GM23248 (cell line): ENCODE results near the gene ASCL2.

Experiments used
- EZH2 ChIP-seq: fragments of 200-600 bp; sonication (generic); IDR thresholded peaks from 2 replicates; pipeline ENCODE4 v1.6.1; 2018; ENCODE audit warnings: antibody characterized with exemption, mild to moderate bottlenecking; ENCODE audit not compliant: insufficient read depth, poor library complexity, severe bottlenecking
- EZH2phosphoT487 ChIP-seq: fragments of 200-600 bp; sonication (generic); IDR thresholded peaks from 2 replicates; pipeline ENCODE4 v1.6.1; 2018; ENCODE audit warnings: antibody characterized with exemption, moderate library complexity, mild to moderate bottlenecking, low read depth; ENCODE audit not compliant: insufficient read depth

- no peak for TF ChIP-seq EZH2
- no peak for TF ChIP-seq EZH2phosphoT487
Observed at GRCh38 chr11:2259466-2259830, 10.9 kb downstream of the ASCL2 start.
